ENCODE measurements around the gene EHD1. TPM values are rescaled to one million over a fixed set of nuclear protein-coding genes. Genes with fewer than 3 reads are reported as not detected.

Gene EHD1
- total RNA-seq, 1 experiment from 2014 or later = 110 TPM

- peaks cover 25% of the 10 kb centered on the region; the same call in 1 of the 2 replicates for H3F3A ChIP-seq (ENCODE audit: insufficient read depth, low read depth)
- H3K4me2 ChIP-seq = no peak overlapping the region
- H3K36me3 ChIP-seq (ENCODE audit: low read depth) = no peaks in the 10 kb centered on the region
- DNase-seq = no peak
- POLR2A ChIA-PET (ENCODE audit: unreplicated experiment) = no interaction called here
- peaks cover 10% of the 10 kb centered on the region for H3K79me2 ChIP-seq (ENCODE audit: low read depth)
- no TSS peak for BruUV-seq (replicated peaks)
- CTCF ChIA-PET = interaction anchor here (0.6 kb wide), 1 partner anchor 49 kb away, joined by 3 read pairs; no protein-coding TSS in a partner anchor
- H3K4me1 ChIP-seq (replicated peaks; ENCODE audit: insufficient read depth) = peaks cover 25% of the 10 kb centered on the region
- H3K27ac ChIP-seq = no peak overlapping the region
- no peaks in the 10 kb centered on the region for H3K9me2 ChIP-seq (ENCODE audit: insufficient read depth)
- no peaks in the 10 kb centered on the region for H3K27me3 ChIP-seq (ENCODE audit: insufficient read depth, low read depth)
- no peak overlapping the region for H3K4me3 ChIP-seq
- no peaks in the 10 kb centered on the region for H3K9me3 ChIP-seq (ENCODE audit: insufficient read depth, low read depth)
- intact Hi-C loops (cut with micrococcal nuclease; ENCODE audit: unreplicated experiment) = no loop called here
- H4K20me1 ChIP-seq (ENCODE audit: insufficient read depth) = no peaks in the 10 kb centered on the region
- H2AFZ ChIP-seq = no peak overlapping the region
- TF ChIP-seq EZH2 (IDR thresholded peaks at IDR 0.05; ENCODE audit: low read depth) (no peak), CTCF (conservative IDR thresholded peaks at IDR 0.05) (no peak)
Measured at GRCh38 chr11:64883575-64883974, 5.2 kb upstream of the EHD1 start.

- ChIA-PET CTCF (interaction anchor here (0.6 kb wide), 1 partner anchor 26 kb away, joined by 3 read pairs; no protein-coding TSS in a partner anchor), POLR2A (ENCODE audit: unreplicated experiment) (no interaction called here)
- Histone ChIP-seq H3K9me3 (ENCODE audit: insufficient read depth, low read depth) (no peaks in the 10 kb centered on the region), H3K27me3 (ENCODE audit: insufficient read depth, low read depth) (no peaks in the 10 kb centered on the region), H3F3A (ENCODE audit: insufficient read depth, low read depth) (peaks cover 27% of the 10 kb centered on the region; the same call in 1 of the 2 replicates), H3K27ac (no peak overlapping the region), H3K4me3 (no peak overlapping the region), H3K36me3 (ENCODE audit: low read depth) (no peaks in the 10 kb centered on the region), H3K4me1 (replicated peaks; ENCODE audit: insufficient read depth) (peaks cover 17% of the 10 kb centered on the region), H3K9me2 (ENCODE audit: insufficient read depth) (no peaks in the 10 kb centered on the region), H3K79me2 (ENCODE audit: low read depth) (peaks cover 20% of the 10 kb centered on the region), H4K20me1 (ENCODE audit: insufficient read depth) (no peaks in the 10 kb centered on the region), H3K4me2 (no peak overlapping the region), H2AFZ (no peak overlapping the region)
- no peak for DNase-seq
- BruUV-seq (replicated peaks) = no TSS peak
- intact Hi-C loops (cut with micrococcal nuclease; ENCODE audit: unreplicated experiment) = no loop called here
- TF ChIP-seq EZH2 (IDR thresholded peaks at IDR 0.05; ENCODE audit: low read depth) (no peak), CTCF (conservative IDR thresholded peaks at IDR 0.05) (no peak)
Measured at GRCh38 chr11:64882243-64882642, 3.8 kb upstream of the EHD1 start.

- no TSS peak for BruUV-seq (replicated peaks)
- Histone ChIP-seq H3K36me3 (ENCODE audit: low read depth) (no peaks in the 10 kb centered on the region), H4K20me1 (ENCODE audit: insufficient read depth) (peaks cover 2% of the 10 kb centered on the region; the same call in 1 of the 2 replicates), H3K27me3 (ENCODE audit: insufficient read depth, low read depth) (no peaks in the 10 kb centered on the region), H3F3A (ENCODE audit: insufficient read depth, low read depth) (peaks cover 30% of the 10 kb centered on the region), H3K9me2 (ENCODE audit: insufficient read depth) (no peaks in the 10 kb centered on the region), H3K4me1 (replicated peaks; ENCODE audit: insufficient read depth) (peaks cover 19% of the 10 kb centered on the region), H3K4me3 (no peak overlapping the region), H3K27ac (no peak overlapping the region), H3K79me2 (ENCODE audit: low read depth) (peaks cover 25% of the 10 kb centered on the region), H3K9me3 (ENCODE audit: insufficient read depth, low read depth) (no peaks in the 10 kb centered on the region), H3K4me2 (no peak overlapping the region), H2AFZ (no peak overlapping the region)
- DNase-seq = no peak
- ChIA-PET POLR2A (ENCODE audit: unreplicated experiment) (no interaction called here), CTCF (no interaction called here)
- intact Hi-C loops (cut with micrococcal nuclease; ENCODE audit: unreplicated experiment) = no loop called here
- TF ChIP-seq EZH2 (IDR thresholded peaks at IDR 0.05; ENCODE audit: low read depth) (no peak), CTCF (conservative IDR thresholded peaks at IDR 0.05) (no peak)
Measured at GRCh38 chr11:64881476-64881875, 3.1 kb upstream of the EHD1 start.

All from PC-9 (cell line).